ENCODE data around the gene SULT1C4. TPM values are rescaled to one million over a fixed set of nuclear protein-coding genes. Genes with fewer than 3 reads are reported as not detected.
"Not testable (repeated sequence)": the region's sequence is repeated elsewhere in the genome, so short reads cannot be mapped to it uniquely, and the experiment has no call there.

Gene SULT1C4
- polyA plus RNA-seq, 3 donors: 0.05 TPM; not detected in 2

GRCh38 chr2:108428286-108429009, 50.7 kb downstream of the SULT1C4 start:
- no peaks in the 10 kb centered on the region for H3K79me2 ChIP-seq (ENCODE audit: insufficient read depth, low read length)
- Mint-ChIP-seq H3K4me1 (no peaks in the 10 kb centered on the region), H3K36me3 (no peaks in the 10 kb centered on the region), H3K4me3 (no peak overlapping the region), H3K27ac (no peak overlapping the region), H3K27me3 (ENCODE audit: low read depth in 3 of 3) (peaks cover 0 to 5% (median 3%) of the 10 kb centered on the region in 3 donors), H3K9me3 (peaks cover 0 to 14% (median 5%) of the 10 kb centered on the region in 7 donors)
- no peak overlapping the region for H3K27ac ChIP-seq (ENCODE audit: low read depth in 1 of 2, low read length in 2 of 2)
- no peak overlapping the region for H3K9ac ChIP-seq (ENCODE audit: insufficient read depth, low read length, poor library complexity, severe bottlenecking)
- WGBS (ENCODE audit: insufficient coverage): no CpG with 5 or more reads among the region's 2 CpGs
- no peak for TF ChIP-seq CTCF (IDR thresholded peaks at IDR 0.05)
- no peak for DNase-seq
- H3K4me1 ChIP-seq (ENCODE audit: control insufficient read depth in 1 of 2, insufficient read depth in 2 of 2, low read length in 2 of 2): no peaks in the 10 kb centered on the region
- no peaks in the 10 kb centered on the region for H4K20me1 ChIP-seq (ENCODE audit: insufficient read depth, low read length)
- no peaks in the 10 kb centered on the region for H3K9me3 ChIP-seq (replicated peaks in 1 of 2; ENCODE audit: control insufficient read depth in 1 of 2, insufficient read depth in 1 of 2, low read length in 2 of 2)
- no peaks in the 10 kb centered on the region for H3K27me3 ChIP-seq (ENCODE audit: control insufficient read depth in 2 of 2, insufficient read depth in 2 of 2, low read length in 2 of 2)
- H2AFZ ChIP-seq (ENCODE audit: insufficient read depth, low read depth, low read length, poor library complexity, severe bottlenecking): no peak overlapping the region
- H3K4me3 ChIP-seq (replicated peaks in 1 of 3; ENCODE audit: low read depth in 2 of 3, low read length in 3 of 3): no peak overlapping the region
- intact Hi-C loops (cut with micrococcal nuclease): no loop called here
- H3K4me2 ChIP-seq (replicated peaks; ENCODE audit: extremely low read depth, low read length, poor library complexity, severe bottlenecking): no peak overlapping the region
- H3K36me3 ChIP-seq (replicated peaks in 1 of 2; ENCODE audit: control insufficient read depth in 1 of 2, insufficient read depth in 2 of 2, low read length in 2 of 2): no peaks in the 10 kb centered on the region

- H3K27ac Mint-ChIP-seq; H3K27me3 ChIP-seq (ENCODE audit: control insufficient read depth in 2 of 2, insufficient read depth in 2 of 2, low read length in 2 of 2); H3K79me2 ChIP-seq (ENCODE audit: insufficient read depth, low read length); H3K9ac ChIP-seq (ENCODE audit: insufficient read depth, low read length, poor library complexity, severe bottlenecking); H3K27me3 Mint-ChIP-seq (ENCODE audit: low read depth in 3 of 3); H3K4me3 Mint-ChIP-seq; H3K4me2 ChIP-seq (replicated peaks; ENCODE audit: extremely low read depth, low read length, poor library complexity, severe bottlenecking); DNase-seq; H3K27ac ChIP-seq (ENCODE audit: low read depth in 1 of 2, low read length in 2 of 2); H3K36me3 ChIP-seq (replicated peaks in 1 of 2; ENCODE audit: control insufficient read depth in 1 of 2, insufficient read depth in 2 of 2, low read length in 2 of 2); H3K4me1 Mint-ChIP-seq; H3K9me3 ChIP-seq (replicated peaks in 1 of 2; ENCODE audit: control insufficient read depth in 1 of 2, insufficient read depth in 1 of 2, low read length in 2 of 2); H3K36me3 Mint-ChIP-seq; H4K20me1 ChIP-seq (ENCODE audit: insufficient read depth, low read length); H2AFZ ChIP-seq (ENCODE audit: insufficient read depth, low read depth, low read length, poor library complexity, severe bottlenecking); intact Hi-C loops (cut with micrococcal nuclease); H3K4me1 ChIP-seq (ENCODE audit: control insufficient read depth in 1 of 2, insufficient read depth in 2 of 2, low read length in 2 of 2); H3K4me3 ChIP-seq (replicated peaks in 1 of 3; ENCODE audit: low read depth in 2 of 3, low read length in 3 of 3): not testable (repeated sequence)
- no CpG with 5 or more reads among the region's 1 CpG for WGBS (ENCODE audit: insufficient coverage)
- peaks cover 0 to 12% (median 7%) of the 10 kb centered on the region in 7 donors for H3K9me3 Mint-ChIP-seq
Measured at GRCh38 chr2:108435578-108435977, 57.8 kb downstream of the SULT1C4 start.
